ENCODE results near the gene RSF1. TPM values are rescaled to one million over a fixed set of nuclear protein-coding genes. Genes with fewer than 3 reads are reported as not detected.

The RSF1 gene
- total RNA-seq, 1 experiment from 2014 or later = 79.8 TPM

GRCh38 chr11:77842441-77843121, 22.1 kb upstream of the RSF1 start (continued):
- TF ChIP-seq, protein P1, sequence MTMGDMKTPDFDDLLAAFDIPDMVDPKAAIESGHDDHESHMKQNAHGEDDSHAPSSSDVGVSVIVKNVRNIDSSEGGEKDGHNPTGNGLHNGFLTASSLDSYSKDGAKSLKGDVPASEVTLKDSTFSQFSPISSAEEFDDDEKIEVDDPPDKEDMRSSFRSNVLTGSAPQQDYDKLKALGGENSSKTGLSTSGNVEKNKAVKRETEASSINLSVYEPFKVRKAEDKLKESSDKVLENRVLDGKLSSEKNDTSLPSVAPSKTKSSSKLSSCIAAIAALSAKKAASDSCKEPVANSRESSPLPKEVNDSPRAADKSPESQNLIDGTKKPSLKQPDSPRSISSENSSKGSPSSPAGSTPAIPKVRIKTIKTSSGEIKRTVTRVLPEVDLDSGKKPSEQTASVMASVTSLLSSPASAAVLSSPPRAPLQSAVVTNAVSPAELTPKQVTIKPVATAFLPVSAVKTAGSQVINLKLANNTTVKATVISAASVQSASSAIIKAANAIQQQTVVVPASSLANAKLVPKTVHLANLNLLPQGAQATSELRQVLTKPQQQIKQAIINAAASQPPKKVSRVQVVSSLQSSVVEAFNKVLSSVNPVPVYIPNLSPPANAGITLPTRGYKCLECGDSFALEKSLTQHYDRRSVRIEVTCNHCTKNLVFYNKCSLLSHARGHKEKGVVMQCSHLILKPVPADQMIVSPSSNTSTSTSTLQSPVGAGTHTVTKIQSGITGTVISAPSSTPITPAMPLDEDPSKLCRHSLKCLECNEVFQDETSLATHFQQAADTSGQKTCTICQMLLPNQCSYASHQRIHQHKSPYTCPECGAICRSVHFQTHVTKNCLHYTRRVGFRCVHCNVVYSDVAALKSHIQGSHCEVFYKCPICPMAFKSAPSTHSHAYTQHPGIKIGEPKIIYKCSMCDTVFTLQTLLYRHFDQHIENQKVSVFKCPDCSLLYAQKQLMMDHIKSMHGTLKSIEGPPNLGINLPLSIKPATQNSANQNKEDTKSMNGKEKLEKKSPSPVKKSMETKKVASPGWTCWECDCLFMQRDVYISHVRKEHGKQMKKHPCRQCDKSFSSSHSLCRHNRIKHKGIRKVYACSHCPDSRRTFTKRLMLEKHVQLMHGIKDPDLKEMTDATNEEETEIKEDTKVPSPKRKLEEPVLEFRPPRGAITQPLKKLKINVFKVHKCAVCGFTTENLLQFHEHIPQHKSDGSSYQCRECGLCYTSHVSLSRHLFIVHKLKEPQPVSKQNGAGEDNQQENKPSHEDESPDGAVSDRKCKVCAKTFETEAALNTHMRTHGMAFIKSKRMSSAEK (CRISPR knock-in tag; IDR thresholded peaks at IDR 0.05; ENCODE audit: borderline replicate concordance) = no peak
- TF ChIP-seq ZNF416 (CRISPR knock-in tag; IDR thresholded peaks at IDR 0.05) (no peak), FOXJ3 (CRISPR knock-in tag; IDR thresholded peaks at IDR 0.05; ENCODE audit: borderline replicate concordance) (no peak), GABPB1 (CRISPR knock-in tag; IDR thresholded peaks at IDR 0.05) (no peak), ZNF317 (CRISPR knock-in tag; IDR thresholded peaks at IDR 0.05; ENCODE audit: borderline replicate concordance, low read depth) (no peak)
- TF ChIP-seq, protein P2, sequence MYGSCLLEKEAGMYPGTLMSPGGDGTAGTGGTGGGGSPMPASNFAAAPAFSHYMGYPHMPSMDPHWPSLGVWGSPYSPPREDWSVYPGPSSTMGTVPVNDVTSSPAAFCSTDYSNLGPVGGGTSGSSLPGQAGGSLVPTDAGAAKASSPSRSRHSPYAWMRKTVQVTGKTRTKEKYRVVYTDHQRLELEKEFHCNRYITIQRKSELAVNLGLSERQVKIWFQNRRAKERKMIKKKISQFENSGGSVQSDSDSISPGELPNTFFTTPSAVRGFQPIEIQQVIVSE (CRISPR knock-in tag; IDR thresholded peaks at IDR 0.05; ENCODE audit: borderline replicate concordance) = no peak

- Mint-ChIP-seq H3K9me3 (peaks cover 46% of the 10 kb centered on the region), H3K36me3 (peaks cover 37% of the 10 kb centered on the region), H3K27me3 (ENCODE audit: low read depth) (peaks cover 3% of the 10 kb centered on the region), H3K27ac (no peak overlapping the region), H3K4me1 (no peaks in the 10 kb centered on the region), H3K4me3 (no peak overlapping the region)
- no peak for DNase-seq (ENCODE audit: low spot score)
- no peak for TF ChIP-seq ZNF671 (CRISPR knock-in tag; IDR thresholded peaks at IDR 0.05)
- no peak for TF ChIP-seq FOXP1 (CRISPR knock-in tag; IDR thresholded peaks at IDR 0.05; ENCODE audit: borderline replicate concordance)
- TF ChIP-seq, protein P1 (CRISPR knock-in tag; IDR thresholded peaks at IDR 0.05; ENCODE audit: borderline replicate concordance) = no peak
- CTCF ChIA-PET = no interaction called here
- ATAC-seq = no peak
- POLR2A ChIA-PET = no interaction called here
These were observed 12.8 kb upstream of the RSF1 start for GRCh38 chr11:77833302-77833701.

DNA sequence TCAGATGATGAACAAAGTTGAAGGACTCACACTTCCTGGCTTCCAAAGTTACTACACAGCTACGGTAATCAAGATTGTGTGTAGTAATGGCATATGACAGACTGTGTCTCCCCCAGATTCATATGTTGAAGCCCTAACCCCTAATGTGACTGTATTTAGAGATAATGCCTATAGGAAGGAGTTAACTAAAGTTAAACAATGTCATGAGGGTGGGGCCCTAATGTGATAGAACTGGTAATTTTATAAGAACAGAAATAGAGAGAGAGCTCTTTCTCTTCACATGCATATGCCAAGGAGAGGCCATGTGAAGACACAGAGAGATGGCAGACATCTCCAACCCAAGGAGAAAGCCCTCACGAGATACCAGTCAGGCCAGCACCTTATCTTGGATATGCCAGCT, 8.4 kb upstream of the RSF1 start:
- Mint-ChIP-seq H3K9me3 (peaks cover 43% of the 10 kb centered on the region), H3K36me3 (peaks cover 40% of the 10 kb centered on the region), H3K4me3 (no peak overlapping the region), H3K4me1 (no peaks in the 10 kb centered on the region), H3K27me3 (ENCODE audit: low read depth) (peaks cover 3% of the 10 kb centered on the region), H3K27ac (no peak overlapping the region)
- DNase-seq (ENCODE audit: low spot score) = no peak
- TF ChIP-seq NR3C1 (CRISPR knock-in tag; conservative IDR thresholded peaks at IDR 0.05; ENCODE audit: low read depth) = no peak
- no peak for TF ChIP-seq RORB (CRISPR knock-in tag; IDR thresholded peaks at IDR 0.05)
- TF ChIP-seq, protein P3, sequence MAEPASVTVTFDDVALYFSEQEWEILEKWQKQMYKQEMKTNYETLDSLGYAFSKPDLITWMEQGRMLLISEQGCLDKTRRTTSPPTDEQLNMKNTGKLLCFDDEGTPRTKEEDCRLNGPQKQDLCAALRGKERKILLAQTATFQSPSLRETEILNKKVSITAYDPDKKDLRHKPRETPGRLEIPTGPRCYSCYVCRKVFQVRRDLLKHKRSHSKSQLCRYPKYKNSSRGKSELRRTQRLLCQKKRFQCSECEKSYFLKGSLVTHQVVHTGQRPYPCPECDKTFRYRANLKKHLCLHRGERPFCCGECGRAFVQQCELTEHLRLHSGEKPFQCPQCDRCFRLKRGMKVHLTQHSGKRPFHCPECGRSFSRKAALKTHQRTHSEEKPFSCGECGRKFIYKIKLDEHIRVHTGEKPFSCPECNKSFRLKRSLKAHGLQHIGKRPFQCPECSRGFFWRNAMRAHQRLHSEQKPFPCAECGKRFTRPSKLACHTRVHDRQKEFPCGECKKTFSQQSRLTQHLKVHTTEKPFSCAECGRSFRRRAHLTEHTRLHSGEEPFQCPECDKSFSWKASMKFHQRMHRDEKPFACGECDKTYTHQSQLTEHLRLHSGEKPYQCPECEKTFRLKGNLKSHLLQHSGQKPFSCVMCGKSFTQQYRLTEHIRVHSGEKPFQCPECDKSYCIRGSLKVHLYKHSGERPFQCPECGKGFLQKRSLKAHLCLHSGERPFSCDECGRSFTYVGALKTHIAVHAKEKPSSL (CRISPR knock-in tag; conservative IDR thresholded peaks at IDR 0.05) = no peak
- no peak for ATAC-seq
- ChIA-PET POLR2A (no interaction called here), CTCF (interaction anchor here (0.5 to 1.0 kb wide), 2 partner anchors 20 to 209 kb away, joined by 3 read pairs; no protein-coding TSS in a partner anchor)

Measured in WTC11 (cell line).